Medulla oblongata (tissue), 1 donor: ENCODE results near the gene PATJ.
A peak's percentile ranks its signal among the peaks of the same experiment; 100 is the strongest.
"Not testable (repeated sequence)": the region's sequence is repeated elsewhere in the genome, so short reads cannot be mapped to it uniquely, and the experiment has no call there.

Experiments used
- DNase-seq: peaks from one replicate; pipeline ENCODE4 v3.0.0-alpha.2; 2015; ENCODE audit errors: extremely low spot score

Gene PATJ

DNA sequence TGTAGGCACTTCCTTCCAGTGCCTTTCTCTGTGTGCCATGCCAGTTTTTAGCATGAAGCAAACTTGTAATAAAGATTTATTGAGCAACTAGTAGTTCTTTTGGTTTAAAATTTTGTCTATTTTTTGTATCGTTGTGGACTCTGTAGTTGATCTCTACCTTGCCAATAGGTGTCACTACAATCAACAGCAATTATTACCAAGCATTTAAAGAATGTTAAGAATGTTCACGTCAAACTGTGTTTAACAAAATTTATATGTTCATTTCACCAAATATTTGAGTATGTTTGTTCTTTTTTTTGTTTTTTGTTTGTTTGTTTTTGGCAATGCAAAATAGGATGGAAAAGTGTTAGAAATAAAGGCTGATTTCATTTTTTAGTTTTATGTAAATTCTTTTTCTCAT lies 208.1 kb downstream of the PATJ start:
- DNase-seq = no peak

DNA sequence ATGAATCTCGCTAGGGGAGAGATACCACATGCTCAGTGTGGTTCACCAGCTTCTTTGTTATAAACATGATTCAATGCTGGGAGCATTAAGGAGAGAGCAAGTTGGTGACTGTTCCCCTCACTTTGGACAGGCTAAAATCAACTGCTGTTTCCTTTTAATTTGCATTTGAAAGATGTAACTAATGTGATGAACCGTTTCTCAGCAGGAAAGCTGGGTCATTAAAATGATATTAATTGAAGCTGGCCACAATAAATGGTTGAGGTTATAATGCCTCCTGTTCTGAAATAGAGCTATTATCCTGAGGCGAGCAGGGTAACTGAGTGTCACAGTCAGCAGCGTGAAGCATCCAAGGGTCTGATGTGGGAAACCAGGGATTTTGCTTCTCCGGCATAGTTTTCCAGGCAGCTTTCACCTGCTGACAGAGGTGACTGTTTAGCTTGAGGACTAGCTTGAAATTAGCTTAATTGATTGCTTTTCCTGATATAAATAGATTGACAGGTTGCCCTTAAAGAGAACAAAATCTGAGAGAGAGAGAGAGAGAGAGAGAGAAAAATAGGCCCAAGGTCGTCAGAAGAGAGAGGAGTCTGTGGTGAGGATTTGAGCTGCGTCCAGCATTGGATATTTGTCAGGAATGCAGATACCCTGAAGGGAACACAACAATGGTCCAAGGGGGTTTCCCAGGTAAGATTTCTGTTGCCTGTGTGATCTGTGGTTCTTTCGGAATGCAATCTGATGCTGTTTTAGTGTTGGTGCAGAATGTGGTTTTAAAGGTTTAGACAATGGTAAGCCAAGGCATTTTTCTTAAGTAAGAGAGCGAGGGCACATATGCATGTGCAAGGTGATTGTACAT lies 209.7 kb downstream of the PATJ start:
- no peak for DNase-seq

DNA sequence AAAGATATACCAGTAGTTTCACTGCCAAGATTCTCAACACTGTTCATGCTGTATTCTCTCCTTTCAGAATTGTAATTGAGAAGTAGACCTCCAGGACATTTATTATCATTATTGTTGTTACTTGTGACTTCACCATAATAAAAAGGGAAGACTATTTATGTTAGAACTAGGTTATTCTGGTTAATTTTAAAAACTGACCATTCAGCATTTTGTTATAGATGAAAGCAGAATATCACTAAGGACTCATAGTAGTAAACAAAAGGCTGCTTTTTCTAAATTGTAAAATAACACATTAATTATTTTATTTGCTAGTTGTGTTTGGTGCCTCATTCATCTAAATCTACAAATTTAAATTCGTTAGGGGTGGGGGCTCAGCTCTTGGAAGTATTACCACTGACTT lies 210.4 kb downstream of the PATJ start:
- no peak for DNase-seq

DNA sequence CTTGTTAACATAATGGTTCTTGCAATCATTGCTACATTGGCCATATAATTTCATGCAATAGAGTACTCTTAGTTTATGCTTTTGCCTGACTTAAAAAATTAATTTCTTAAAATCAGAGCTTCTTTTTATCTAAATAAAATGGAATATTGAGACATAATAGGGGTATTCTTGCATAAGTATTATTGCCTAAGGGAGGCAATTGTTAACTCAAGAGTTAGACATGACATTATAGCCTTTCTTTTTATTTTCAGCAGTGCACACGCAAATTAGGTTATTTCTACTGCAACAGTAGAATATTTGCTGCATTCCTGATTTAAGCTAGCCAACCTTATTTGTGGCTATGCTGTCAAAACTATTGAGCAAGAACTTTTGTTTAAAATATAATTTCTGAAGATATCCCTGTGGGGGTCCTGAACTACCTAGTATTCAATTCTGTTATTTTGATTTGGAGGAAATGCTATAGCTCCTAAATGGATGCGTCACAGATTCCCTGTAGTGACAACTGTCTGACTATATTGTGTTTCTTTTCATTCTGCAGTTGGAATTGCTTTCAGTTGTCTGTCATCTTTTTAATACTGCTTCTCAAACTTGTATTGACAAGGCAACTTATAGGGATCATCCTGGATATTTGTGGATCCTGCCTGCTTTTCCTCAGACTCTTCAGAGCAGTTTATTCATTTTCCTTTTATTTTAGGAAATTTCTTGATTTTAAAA lies 211.0 kb downstream of the PATJ start:
- DNase-seq = no peak

DNA sequence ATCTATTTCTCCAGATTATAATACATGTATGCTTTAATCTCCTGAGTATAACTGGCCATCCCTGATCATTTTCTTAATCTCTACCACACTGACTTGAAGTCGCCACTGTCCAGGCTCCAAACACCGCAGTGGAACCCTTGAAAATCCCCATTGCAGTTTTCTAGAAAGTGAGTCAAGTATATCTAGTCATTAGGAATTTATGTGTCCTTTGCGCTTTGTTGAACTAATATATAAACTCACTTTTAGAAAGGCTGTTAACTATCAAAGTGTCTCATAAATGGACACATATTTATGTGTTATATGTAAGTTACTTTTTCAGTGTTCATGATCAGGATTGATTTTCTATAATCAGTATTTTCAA lies 211.5 kb downstream of the PATJ start:
- no peak for DNase-seq

DNA sequence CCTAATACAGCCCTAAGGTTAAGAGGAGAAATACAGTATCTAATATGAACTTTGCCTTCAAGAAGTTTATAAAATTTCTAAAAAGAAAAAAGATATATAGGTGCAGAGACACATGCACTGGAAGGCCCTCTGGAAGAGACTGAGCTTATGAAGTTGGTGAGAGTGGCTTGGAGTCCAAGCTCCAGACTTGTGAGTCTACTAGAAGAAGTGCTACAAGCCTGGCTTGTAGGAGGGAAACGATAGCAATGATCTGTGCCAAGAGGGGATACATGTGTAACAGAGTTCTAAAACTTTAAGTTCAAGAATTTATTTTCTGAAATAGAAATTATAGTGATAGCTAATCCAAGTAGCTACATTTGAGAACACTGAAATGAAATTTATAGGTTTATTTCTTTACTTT lies 213.0 kb downstream of the PATJ start:
- DNase-seq = no peak

DNA sequence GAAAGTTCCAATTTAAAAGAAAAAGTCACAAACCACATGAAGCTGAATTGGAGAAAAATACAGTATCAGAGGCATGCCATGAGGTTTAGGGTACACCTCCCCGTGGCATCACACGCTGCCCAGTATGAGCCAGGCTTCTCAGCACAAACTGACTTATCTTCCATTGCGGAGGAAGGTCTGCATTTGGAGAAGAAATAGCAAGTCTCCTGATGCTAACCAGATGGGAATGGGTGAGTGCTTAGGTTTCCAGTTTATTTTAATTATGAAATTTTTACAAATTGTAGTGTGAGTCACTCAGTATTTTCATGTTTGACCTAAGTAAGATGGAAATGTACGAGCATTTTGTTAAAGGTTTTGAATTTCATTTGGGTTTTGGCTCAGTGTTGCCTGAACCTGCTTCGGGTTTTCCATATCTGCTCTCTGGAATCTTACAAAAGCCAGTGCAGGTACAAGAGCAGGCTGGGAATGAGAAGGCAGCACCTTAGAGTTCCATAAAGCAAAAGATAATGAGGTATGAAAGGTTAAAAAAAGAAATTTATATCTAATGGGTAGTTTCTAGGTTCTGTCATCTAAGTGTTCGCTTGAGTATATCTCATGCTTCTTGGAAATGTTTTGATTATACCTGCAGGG lies 213.9 kb downstream of the PATJ start:
- no peak for DNase-seq

DNA sequence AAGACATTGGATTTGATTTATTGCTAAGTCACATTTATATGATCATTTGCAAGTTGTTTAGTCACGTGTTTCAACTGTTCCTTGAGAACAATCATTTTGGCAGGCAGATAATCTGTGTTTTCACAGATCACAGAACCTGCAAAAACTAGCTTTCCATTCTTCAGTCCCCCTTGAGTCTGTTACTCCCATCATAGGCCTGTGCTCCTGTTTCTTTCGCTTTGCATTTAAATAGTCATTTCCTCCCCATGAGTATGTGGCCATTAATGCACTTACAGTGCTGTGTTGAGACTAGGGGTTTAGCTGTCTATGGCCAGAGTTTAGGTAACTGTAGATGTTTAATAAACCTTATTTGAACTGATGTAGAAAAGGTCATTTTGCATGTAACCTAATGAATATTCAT lies 214.5 kb downstream of the PATJ start:
- DNase-seq = no peak

DNA sequence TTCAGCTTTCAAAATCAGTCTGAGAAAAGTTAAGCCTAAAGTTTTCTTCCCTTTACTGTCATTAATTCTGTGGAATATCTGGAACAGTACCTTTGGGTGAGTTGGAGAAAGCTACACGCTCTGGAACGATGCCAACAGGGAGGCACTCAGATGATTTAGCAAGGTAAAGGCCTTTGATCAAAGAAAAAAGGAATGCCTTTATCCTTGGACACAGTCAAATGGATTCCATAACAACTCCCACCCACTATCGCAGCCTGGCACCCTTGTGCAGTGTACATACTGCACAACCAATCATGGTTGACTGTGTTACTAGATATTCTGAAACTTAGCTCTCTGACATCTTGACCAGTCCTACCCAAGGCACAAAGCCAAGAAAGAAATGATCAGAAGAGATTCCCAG lies 218.7 kb downstream of the PATJ start:
- DNase-seq = no peak

DNA sequence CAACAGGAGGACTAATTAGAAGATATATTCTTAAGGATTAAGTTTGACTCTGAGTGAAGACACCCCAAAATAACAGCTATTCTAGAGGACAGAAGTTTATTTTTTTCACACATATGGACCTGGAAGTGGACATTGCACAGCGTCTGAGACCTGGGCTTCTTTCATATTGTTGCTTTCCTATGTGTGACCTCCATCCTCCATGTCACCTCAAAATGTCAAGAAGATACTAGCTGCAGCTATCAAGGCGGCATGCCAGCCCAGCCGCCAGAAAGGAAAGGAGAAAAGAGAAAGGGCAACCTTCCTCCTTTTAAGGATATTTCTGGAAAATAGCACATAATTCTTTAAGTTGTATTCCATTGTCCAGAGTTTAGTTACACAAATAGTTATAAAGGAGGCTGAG lies 220.4 kb downstream of the PATJ start:
- DNase-seq = no peak

DNA sequence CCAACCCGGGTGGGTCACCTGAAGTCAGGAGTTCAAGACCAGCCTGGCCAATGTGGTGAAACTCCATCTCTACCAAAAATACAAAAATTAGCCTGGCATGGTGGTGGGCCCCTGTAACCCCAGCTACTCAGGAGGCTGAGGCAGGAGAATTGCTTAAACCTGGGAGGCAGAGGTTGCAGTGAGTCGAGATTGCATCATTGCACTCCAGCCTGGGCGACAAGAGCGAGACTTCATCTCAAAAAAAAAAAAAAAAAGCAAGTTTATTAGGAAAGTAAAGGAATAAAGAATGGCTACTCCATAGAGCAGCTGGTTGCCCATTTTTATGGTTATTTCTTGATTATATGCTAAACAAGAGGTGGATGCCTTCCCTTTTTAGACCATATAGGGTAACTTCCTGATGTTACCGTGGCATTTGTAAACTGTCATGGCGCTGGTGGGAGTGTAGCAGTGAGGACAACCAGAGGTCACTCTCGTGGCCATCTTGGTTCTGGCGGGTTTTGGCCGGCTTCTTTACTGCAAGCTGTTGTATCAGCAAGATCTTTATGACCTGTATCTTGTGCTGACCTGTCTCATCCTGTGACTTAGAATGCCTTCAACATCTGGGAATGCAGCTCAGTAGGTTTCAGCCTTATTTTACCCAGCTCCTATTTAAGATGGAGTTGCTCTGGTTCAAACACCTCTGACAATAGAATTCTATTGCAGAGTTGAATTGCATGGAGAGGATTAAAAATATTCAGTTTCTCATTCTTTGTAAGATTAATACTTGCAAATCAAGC lies 224.4 kb downstream of the PATJ start:
- DNase-seq = not testable (repeated sequence)

DNA sequence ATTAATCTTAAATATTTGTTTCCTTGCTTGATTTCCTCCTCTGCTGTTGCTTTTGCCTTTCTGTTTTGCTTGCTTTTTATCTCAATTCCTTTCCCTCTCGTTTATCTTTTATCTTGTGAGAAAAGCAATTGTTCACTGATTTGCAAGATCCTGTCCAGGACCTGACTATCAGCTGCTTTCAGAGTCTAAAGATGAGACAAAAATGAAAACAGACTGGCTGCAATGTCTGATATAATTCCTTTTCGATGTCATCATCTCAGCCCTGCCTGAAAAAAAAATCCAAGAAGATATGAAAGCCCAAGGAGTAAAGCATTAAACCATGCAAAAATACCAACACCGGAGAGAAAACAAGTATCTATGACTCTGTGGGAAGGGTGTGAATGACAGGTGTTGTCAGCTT lies 225.5 kb downstream of the PATJ start:
- no peak for DNase-seq

DNA sequence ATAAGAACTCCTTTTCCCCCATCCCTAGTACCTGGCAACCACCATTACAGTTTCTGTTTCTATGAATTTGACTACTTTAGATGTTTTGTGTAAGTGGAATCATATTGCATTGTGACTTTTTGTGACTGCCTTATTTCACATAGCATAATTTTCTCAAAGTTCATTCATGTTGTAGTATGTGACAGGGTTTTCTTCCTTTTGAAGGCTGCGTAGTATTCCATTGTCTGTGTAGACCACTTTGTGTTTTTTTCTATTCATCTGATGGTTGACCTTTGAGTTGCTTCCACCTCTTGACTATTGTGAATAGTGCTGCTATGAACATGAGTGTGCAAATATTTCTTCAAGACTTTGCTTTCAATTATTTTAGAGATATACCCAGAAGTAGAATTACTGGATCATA lies 226.6 kb downstream of the PATJ start:
- DNase-seq = no peak

DNA sequence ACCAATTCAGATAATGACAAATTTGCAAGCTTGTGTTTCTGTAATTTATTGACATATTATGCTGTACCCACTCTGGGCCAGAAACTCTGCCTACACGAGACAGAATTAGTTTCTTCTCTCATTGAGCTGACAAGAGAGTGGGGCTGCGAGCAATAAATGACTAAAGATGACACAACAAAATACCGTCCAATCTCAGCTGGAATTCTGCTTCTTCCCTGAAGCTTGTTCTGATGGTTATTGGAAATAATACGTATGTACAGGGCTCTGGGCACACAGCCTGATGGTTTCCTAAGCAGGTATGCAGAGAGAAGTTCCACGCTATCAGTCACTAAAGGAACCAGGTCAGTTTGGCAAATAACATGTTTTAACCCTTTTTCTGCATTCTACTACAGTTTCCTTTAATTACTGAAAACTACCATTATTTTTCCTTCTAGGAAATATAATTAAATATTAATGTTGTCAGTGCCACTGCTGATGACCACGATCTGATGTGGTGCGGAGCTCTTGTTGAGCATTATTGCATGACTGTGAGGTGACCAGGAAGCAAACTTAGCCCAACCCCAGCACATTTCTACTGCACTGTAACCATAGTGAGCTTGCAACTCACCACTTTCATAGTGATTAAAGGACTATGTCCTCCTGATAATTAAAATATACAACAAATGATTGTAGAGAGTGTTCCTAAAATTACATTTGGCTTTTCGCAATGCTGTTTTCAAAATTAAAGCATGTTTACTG lies 231.0 kb downstream of the PATJ start:
- DNase-seq = no peak

DNA sequence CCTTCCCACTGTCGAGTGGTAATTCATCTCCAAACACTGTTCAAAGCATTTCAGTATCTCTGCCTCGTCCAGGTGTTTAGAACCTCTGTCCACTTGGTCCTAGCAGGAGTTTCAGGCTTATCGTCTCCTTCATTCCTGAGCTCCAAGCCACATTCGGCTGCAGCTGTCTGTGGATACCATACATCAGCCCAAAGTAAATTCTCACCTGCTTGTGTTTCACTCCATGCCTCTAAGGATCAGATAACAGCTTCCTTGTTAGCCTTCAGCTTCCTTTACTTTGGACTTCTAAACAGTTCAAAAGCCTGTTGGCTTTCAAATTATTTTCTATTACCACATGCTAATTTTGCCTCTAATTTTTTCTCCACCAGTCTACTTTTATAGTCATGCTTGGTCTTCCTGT lies 233.4 kb downstream of the PATJ start:
- no peak for DNase-seq

DNA sequence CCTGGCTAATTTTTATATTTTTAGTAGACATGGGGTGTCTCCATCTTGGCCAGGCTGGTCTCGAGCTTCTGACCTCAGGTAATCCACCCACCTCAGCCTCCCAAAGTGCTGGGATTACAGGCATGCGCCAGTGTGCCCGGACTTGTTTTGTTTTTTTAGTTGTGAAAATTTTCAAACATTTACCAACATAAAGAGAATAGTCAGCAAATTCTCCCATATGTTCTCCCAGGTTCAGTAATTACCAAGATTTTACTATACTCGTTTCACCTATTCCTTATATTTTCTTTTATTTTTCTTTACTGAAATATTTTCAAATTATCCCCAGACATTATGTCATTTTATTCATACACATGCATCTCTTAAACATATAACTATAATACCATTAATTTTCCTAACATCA lies 234.3 kb downstream of the PATJ start:
- no peak for DNase-seq

DNA sequence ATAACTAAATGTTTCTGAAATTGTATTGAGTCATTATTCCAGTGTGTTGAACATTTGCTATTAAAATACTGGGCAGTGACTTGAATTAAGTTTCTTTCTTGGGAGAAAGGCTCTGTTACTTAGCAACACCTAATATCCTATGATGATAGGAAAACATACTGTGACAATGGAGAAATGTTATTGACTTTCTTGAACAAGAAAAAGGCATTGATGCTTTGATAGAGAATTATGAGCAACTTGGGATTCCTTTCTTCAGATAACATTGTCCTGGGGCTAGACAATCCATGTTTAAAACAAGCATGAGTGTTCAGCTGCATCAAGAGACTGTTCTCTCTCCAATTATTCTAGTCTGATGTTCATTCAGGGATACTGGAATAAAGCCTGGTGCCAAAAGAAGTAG lies 236.5 kb downstream of the PATJ start:
- DNase-seq = peak; percentile 10

DNA sequence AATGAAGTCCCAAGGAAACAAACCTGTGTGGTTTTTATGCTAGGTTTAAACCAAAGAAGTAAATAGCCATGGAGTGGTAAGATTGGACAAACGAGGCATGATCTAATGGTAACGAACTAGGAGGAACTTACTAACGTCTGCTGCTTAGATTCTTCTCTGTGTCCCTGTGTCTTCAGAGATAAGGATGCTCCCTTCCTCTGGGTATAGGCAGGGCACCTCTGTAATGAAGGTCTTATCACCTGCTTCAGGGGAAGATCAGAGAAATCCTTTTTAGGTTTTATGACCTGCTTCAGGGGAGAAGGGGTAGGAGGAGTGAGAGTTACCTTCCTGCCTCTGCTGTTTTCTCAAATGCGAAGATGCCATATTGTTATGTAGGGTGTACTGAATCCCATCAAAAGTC lies 237.4 kb downstream of the PATJ start:
- DNase-seq = no peak

DNA sequence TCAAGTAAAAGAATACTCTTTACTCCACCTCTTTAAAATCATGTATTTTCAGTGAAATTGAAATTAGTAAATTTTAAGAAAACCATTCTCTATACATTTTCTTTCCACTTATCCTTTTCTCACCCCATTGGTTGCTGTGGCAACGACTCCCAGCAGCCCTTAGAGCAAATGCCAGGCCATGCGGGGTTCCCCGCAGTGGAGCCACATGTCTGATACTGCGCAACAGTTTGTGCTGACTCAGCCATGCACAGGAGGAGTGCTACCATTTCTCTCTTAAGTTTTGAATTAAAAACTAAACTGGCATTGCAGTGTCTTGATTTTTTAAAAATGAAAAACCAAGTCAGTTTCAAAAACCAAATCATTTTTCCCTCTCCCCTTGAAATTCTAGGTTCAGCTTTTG lies 238.3 kb downstream of the PATJ start:
- peak; percentile 13 for DNase-seq

DNA sequence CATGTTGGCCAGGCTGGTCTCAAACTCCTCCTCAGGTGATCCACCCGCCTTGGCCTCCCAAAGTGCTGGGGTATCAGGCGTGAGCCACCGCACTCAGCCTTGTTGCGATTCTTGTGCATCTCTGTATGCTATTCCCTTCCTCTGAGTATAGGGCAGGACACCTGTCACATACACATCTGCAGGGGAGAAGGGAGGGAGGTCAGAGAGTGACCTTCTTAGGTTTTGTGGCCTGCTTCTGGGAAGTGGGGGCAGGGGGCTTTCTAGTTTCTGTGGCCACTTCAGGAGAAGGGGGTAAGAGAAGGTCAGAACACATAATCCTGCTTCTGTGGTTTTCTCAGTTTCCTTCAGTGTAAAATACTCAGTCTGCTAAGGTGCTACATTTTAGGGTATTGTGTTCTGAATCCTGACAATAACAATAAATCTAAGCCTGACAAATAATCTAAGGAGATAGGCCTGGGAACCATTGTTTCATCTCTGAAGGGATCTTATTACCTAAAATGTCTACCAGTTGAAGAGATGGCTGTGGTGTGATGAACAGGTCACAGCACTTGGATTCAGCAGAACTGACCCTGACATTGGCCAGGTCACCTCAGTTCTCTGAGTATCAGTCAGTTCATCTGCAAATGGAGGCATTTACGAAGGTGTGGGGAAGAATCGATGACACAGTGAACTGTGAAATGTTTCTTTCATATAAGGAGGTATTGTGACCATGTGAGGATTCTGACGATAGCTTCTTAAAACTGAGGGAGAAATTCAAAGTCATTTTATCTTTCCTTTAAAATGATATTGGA lies 239.8 kb downstream of the PATJ start:
- DNase-seq = no peak

DNA sequence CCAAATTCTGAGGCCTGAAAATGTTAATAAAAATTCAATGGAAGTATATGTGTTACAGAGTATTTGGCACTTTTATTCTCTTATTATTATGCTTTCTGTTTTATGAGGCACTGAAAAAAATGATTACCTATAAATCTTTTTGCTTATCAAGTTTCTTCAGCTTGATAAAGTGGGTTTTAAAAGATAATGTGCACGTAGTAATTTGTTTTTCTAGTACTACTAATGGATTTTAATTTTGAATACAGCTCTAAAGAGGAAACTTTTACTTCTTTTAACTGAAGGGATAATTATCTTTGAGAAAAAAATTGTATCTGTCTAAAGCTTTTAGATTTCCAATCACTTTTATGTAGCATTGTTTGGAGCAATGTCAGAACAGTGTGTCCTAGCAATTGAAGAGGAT lies 241.0 kb downstream of the PATJ start:
- DNase-seq = no peak
